DOHH2 (cell line): ENCODE measurements around the gene APBA2.

ENCODE experiments used
- CTCF ChIP-seq: fragments of 200-600 bp; sonication (generic); IDR thresholded peaks from one replicate; pipeline ENCODE4 v1.5.1; 2014; ENCODE audit warnings: antibody characterized with exemption, mild to moderate bottlenecking, low read depth, low read length; ENCODE audit not compliant: poor library complexity, severe bottlenecking
- EZH2phosphoT487 ChIP-seq: fragments of 200-600 bp; sonication (generic); IDR thresholded peaks from 2 replicates; pipeline ENCODE4 v1.6.1; 2017; ENCODE audit warnings: borderline replicate concordance, mild to moderate bottlenecking, antibody characterized with exemption, low read length, moderate library complexity, mixed read lengths

- TF ChIP-seq EZH2phosphoT487 (no peak), CTCF (no peak)
Measured at GRCh38 chr15:29040370-29040751, 154.6 kb downstream of the APBA2 start.
